ENCODE data around the gene B3GNT9. TPM values are rescaled to one million over a fixed set of nuclear protein-coding genes. Genes with fewer than 3 reads are reported as not detected.

The B3GNT9 gene
- total and polyA plus RNA-seq, 2 of the 8 experiments (the other 6 are each of a cell fraction or from before 2014, with no cell fraction given) = 3.5 to 9.0 TPM

DNA sequence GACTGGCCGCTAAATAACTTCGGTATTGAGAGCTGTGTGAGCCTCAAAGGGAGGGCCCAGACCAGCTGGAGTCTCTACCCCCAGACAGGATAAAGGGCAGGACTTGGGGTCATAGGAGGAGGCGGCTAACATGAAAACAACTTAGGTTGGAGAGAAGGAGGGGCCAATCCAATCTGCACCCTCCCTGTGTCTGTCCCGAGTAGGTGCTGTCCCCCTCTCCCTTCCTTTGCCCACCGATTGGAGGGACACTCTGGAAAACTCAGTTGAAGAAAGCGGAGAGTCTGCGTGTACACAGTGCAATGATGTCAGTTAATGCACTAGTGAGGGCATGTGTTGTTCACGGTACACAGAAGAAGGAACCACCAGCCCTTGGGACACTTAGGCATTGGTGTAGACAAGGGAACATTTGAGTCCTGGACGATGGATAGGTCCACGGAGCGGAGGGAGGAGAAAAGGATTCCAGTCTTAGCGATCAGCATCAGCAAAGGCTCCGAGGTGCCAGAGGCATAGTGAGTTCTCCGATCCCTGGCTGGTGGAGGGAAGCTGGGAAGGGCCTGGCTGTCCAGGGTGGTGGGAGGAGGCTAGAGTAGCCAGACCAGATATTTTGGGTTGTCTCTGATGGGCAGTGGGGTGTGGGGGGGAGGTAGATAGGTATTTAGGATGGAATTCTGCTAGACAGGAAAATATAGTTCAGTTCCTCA is 20.3 kb upstream of the B3GNT9 start:
- Histone ChIP-seq H3K9ac (replicated peaks in 1 of 4; ENCODE audit: extremely low read depth in 1 of 4, low read depth in 3 of 4, low read length in 3 of 4) (no peak overlapping the region; a peak in 1 of 7 replicates), H3K18ac (ENCODE audit: extremely low read depth, low read length) (peak overlapping the region; percentile 53; the same call in 1 of the 2 replicates), H3K79me1 (ENCODE audit: low read depth, low read length) (peaks cover 2% of the 10 kb centered on the region; the same call in 1 of the 2 replicates), H4K91ac (replicated peaks; ENCODE audit: insufficient read length, low read length) (no peak overlapping the region), H3K27me3 (replicated peaks in 1 of 4; ENCODE audit: control insufficient read depth in 3 of 4, extremely low read depth in 1 of 4, insufficient read depth in 3 of 4, low read length in 3 of 4) (peaks cover 74 to 97% (median 95%) of the 10 kb centered on the region in 4 experiments), H3K4ac (replicated peaks; ENCODE audit: insufficient read length, low read depth, low read length) (no peak overlapping the region), H3K36me3 (ENCODE audit: control insufficient read depth in 2 of 4, insufficient read depth in 4 of 4, low read length in 3 of 4) (no peaks in the 10 kb centered on the region), H4K8ac (ENCODE audit: extremely low read depth, insufficient read depth, low read length) (peak overlapping the region; percentile 81; the same call in 1 of the 2 replicates), H2BK120ac (replicated peaks; ENCODE audit: low read depth, low read length) (no peak overlapping the region), H3K23me2 (ENCODE audit: low read depth, low read length) (peaks cover 21% of the 10 kb centered on the region), H2BK15ac (ENCODE audit: low read length) (peak overlapping the region; percentile 46; the same call in 1 of the 2 replicates), H3K27ac (ENCODE audit: low read depth, low read length) (no peak overlapping the region), H3K14ac (ENCODE audit: insufficient read length) (no peak overlapping the region), H3K23ac (ENCODE audit: insufficient read length) (no peak overlapping the region), H3K4me2 (ENCODE audit: insufficient read depth in 1 of 2, low read depth in 2 of 2, low read length in 2 of 2) (peak overlapping the region; percentile 79 to 89), H2BK5ac (ENCODE audit: low read depth, low read length) (no peak overlapping the region), H3K79me2 (ENCODE audit: control insufficient read depth in 1 of 2, insufficient read depth in 2 of 2, low read length in 2 of 2) (no peaks in the 10 kb centered on the region), H2BK20ac (ENCODE audit: low read length) (no peak overlapping the region; the same call in 1 of the 2 replicates), H3K56ac (replicated peaks; ENCODE audit: insufficient read length, low read depth, low read length) (peak overlapping the region; percentile 21), H3K4me1 (replicated peaks in 1 of 4; ENCODE audit: control insufficient read depth in 3 of 4, insufficient read depth in 4 of 4, low read length in 3 of 4) (peaks cover 0 to 38% (median 27%) of the 10 kb centered on the region in 4 experiments; a peak in 6 of 7 replicates), H4K20me1 (replicated peaks in 1 of 2; ENCODE audit: control insufficient read depth in 1 of 2, insufficient read depth in 2 of 2, low read length in 2 of 2) (peaks cover 4 to 23% of the 10 kb centered on the region in 2 experiments), H3K9me3 (ENCODE audit: insufficient read depth in 2 of 2, low read depth in 1 of 2, low read length in 1 of 2) (no peaks in the 10 kb centered on the region), H2AK5ac (ENCODE audit: low read depth, low read length) (0 out of 2 replicates have a peak overlapping the region, but pooled peaks have one; percentile 69), H3K4me3 (ENCODE audit: extremely low read depth in 1 of 4, insufficient read depth in 2 of 4, low read depth in 3 of 4, low read length in 4 of 4) (peak overlapping the region; percentile 17 to 65 (median 36)), H2AFZ (ENCODE audit: low read length) (peak overlapping the region; percentile 67; the same call in 1 of the 2 replicates), H4K5ac (ENCODE audit: insufficient read length, low read depth, low read length) (no peak overlapping the region), H2BK12ac (ENCODE audit: low read depth, low read length) (peak overlapping the region; percentile 3; the same call in 1 of the 2 replicates)
- peak; percentile 71 for TF ChIP-seq EZH2 (IDR thresholded peaks at IDR 0.05; ENCODE audit: low read depth, low read length, severe bottlenecking)
- TF ChIP-seq SIN3A (conservative IDR thresholded peaks at IDR 0.05 in 1 of 2, IDR thresholded peaks at IDR 0.05 in 1 of 2; ENCODE audit: low read depth in 1 of 2, low read length in 2 of 2) = 0 out of 4 replicates have a peak, but pooled peaks of 1 of the 2 experiments have one; percentile 21
- peak; percentile 79 for TF ChIP-seq SUZ12 (IDR thresholded peaks at IDR 0.05; ENCODE audit: low read length)
- peak; percentile 37 for TF ChIP-seq RNF2 (IDR thresholded peaks at IDR 0.05; ENCODE audit: borderline replicate concordance, low read depth, low read length, missing control alignments, poor library complexity, severe bottlenecking)
- TF ChIP-seq RBBP5 (IDR thresholded peaks at IDR 0.05; ENCODE audit: borderline replicate concordance, low read depth, low read length) = no peak
- DNase-seq (ENCODE audit: low read depth in 1 of 2, low spot score in 2 of 2) (no peak), FAIRE-seq (no peak)
- 29% methylated on average over 14 of the region's 14 CpGs; no CpG with 5 or more reads in 1 of the 2 experiments for WGBS, 2 experiments (ENCODE audit: extremely low coverage in 1 of 2, insufficient coverage in 1 of 2, insufficient read length in 1 of 2, insufficient replicate concordance in 2 of 2, low coverage in 1 of 2, low lambda C conversion rate in 2 of 2, missing lambda C conversion rate in 1 of 2)
- ChIA-PET CTCF (ENCODE audit: partially characterized antibody) (interaction anchor here (0.6 to 19.3 kb wide), 16 partner anchors 9 to 254 kb away, joined by 3 to 291 read pairs (median 4); partner anchors contain the start of genes B3GNT9, CES3, ELMO3 and EXOC3L1), POLR2A (ENCODE audit: partially characterized antibody) (interaction anchor here (1.1 to 2.7 kb wide), 6 partner anchors 10 to 156 kb away, joined by 4 to 11 read pairs (median 6); partner anchors contain the start of genes ELMO3, FBXL8 and TRADD)
